AG04449 (cell line): ENCODE data around the gene CSGALNACT2.

Experiments
- CTCF ChIA-PET: fragments of 350-600 bp; formaldehyde crosslinking; extraction: SDS; loops from one replicate; lab custom pipeline; 2021; ENCODE audit warnings: antibody characterized with exemption; lab: Yijun Ruan, JAX
- POLR2A ChIA-PET: fragments of 400-600, 350-600 bp; formaldehyde crosslinking; extraction: SDS; loops from one replicate; lab custom pipeline; 2020; ENCODE audit warnings: antibody characterized with exemption, inconsistent platforms; lab: Yijun Ruan, JAX
- DNase-seq: peaks from one replicate; pipeline ENCODE4 v3.0.0-alpha.2; 2010; ENCODE audit warnings: low read depth, low spot score
- H3K4me3 ChIP-seq: 2 replicates; pipeline ENCODE4 v1.5.1; 2011; ENCODE audit warnings: low read depth, mild to moderate bottlenecking, control low read depth, low read length
- CTCF ChIP-seq: IDR thresholded peaks from one replicate; pipeline ENCODE4 v1.5.1; 2011; ENCODE audit warnings: mild to moderate bottlenecking, moderate library complexity, low read length, control low read depth, inconsistent platforms; ENCODE audit not compliant: insufficient read depth; ENCODE audit errors: missing control alignments

CSGALNACT2 gene

DNA sequence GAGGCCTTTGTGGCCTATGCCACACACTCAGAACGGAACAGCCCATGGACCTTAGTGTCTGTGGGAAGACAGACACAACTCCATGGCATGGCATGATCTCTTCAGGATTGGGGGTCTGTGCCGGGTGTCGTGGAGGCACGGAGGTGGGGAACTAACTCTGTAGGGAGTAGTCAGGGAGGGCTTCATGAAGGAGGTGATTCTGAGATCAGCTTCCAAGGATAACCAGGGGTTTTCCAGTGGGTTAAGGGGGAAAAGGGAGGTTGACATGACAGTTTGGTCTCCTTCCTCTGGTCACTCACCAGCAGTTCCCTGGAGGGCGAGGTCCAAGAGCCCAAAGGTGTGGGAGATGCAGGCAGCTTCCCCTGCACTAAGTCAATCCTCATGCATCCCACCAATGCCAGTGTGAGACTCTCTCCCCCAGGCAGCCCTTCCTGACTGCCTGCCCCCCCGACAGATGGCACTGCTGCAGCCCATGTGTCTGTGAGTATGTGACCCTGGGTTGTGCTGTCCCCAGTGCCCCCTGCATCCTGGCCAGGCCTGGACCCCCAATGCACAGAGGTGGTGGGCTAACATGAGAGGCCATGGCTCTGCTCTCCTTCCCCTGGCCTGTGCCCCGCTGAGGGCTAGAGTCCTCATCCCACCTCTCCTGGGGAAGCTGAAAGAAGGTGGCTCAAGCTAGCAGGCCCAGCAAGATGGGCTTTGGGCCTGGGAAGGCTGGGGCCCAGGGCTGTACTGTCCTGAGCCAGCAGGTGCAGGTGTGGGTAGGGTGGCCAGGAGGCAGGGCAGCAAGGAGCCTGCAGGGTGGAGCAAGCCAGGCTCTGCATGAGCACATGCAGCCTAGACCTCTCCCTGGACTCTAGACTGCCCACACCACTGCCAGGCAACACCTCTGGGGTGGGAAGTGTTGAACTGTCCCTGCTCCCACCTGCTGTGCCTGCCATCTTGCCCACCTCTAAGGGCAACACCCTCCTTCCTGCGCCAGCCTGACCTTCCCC, 88.9 kb downstream of the CSGALNACT2 start:
- no peak overlapping the region for H3K4me3 ChIP-seq
- no peak for TF ChIP-seq CTCF
- ChIA-PET POLR2A (no interaction called here), CTCF (no interaction called here)
- no peak for DNase-seq

DNA sequence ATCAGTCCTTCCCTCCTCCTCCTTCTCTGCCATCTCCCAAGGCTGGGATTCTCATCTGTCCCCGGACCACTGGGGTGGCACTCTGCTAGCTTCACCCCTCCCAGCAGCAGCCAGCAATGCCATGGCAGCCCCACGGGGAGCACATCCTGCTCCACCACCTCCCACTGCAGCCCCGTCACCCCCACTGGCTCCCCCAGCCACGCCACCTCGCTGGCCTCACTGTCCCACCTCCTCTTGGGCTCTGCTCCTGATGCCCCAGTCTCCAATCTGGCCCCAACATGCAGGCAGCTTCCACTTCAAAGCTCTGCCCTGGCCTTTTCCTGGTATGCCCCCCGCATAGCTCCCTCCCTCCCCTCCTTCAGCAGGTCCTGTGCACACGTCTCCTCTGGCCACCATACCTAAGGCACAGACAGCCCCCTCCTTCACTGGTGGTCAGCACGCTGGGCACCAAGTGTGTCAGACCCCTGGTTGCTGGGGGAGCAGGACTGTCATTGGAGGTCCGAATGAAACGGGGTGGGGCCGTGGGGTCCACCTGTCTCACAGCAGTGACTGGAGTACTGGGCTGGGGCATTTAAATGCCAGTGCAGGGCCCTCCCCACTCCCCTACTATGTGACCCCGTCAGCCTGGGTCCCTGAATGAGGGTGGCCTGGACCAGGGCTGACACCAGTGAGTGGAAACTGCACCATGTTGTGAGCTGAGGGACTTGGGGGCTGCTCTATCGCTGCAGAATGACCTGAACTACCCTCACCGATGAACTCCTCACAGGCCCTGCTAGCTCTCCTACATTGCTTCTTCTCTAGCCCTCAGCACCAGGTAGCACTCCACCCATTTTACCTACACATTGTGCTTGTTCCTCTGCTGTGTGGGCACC, 89.9 kb downstream of the CSGALNACT2 start:
- POLR2A ChIA-PET, result no interaction called here
- TF ChIP-seq CTCF, result no peak
- H3K4me3 ChIP-seq, result no peak overlapping the region
- CTCF ChIA-PET, result interaction anchor here (1.5 kb wide), 1 partner anchor 23 kb away, joined by 3 read pairs; no protein-coding TSS in a partner anchor
- DNase-seq, result no peak

DNA sequence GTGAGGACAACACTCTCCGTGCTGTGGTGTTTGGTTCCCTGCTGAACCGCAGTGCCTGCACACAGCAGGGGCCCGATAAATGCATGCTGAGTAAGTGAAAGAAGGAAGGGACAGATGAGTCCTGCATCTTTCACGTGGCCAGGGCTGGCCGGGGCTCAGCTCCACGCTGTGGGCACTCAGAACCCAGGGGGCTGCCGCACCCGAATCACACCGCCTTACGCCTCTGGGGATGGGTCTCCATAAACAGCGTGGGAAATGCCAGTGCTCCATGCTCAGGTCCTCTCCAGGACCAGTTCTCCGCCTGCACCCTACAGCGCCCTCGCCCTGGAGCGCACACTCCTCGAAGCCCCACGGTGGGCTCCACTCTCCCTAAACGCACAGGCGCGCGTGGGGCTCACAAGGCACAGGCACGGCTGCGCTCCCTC, 90.5 kb downstream of the CSGALNACT2 start:
- ChIA-PET POLR2A (no interaction called here), CTCF (interaction anchor here (1.5 kb wide), 1 partner anchor 24 kb away, joined by 3 read pairs; no protein-coding TSS in a partner anchor)
- H3K4me3 ChIP-seq, result no peak overlapping the region
- TF ChIP-seq CTCF, result no peak
- DNase-seq, result no peak

- TF ChIP-seq CTCF, result no peak
- no peak overlapping the region for H3K4me3 ChIP-seq
- ChIA-PET CTCF (interaction anchor here (1.5 kb wide), 1 partner anchor 24 kb away, joined by 3 read pairs; no protein-coding TSS in a partner anchor), POLR2A (no interaction called here)
- no peak for DNase-seq
Observed at GRCh38 chr10:43229208-43230061, 91.2 kb downstream of the CSGALNACT2 start.

- no peak overlapping the region for H3K4me3 ChIP-seq
- TF ChIP-seq CTCF, result no peak
- POLR2A ChIA-PET, result no interaction called here
- no peak for DNase-seq
- CTCF ChIA-PET, result interaction anchor here (0.7 to 1.1 kb wide), 2 partner anchors 26 to 230 kb away, joined by 3 to 4 read pairs; no protein-coding TSS in a partner anchor
Observed at GRCh38 chr10:43230101-43230908, 92.1 kb downstream of the CSGALNACT2 start.
